ENCODE measurements around the gene PKN1.
A peak's percentile ranks its signal among the peaks of the same experiment; 100 is the strongest.

Gene PKN1

GRCh38 chr19:14463747-14464146, 30.6 kb downstream of the PKN1 start:
- H3K27me3 Mint-ChIP-seq (ENCODE audit: low read depth): no peaks in the 10 kb centered on the region
- H3K4me3 Mint-ChIP-seq: no peak overlapping the region
- H3K9me3 Mint-ChIP-seq: no peaks in the 10 kb centered on the region
- H3K4me1 Mint-ChIP-seq: no peaks in the 10 kb centered on the region
- TF ChIP-seq CTCF (IDR thresholded peaks at IDR 0.05; ENCODE audit: unreplicated experiment in 3 of 3): no peak
- H3K27ac Mint-ChIP-seq: no peak overlapping the region
- peaks cover 43% of the 10 kb centered on the region for H3K36me3 Mint-ChIP-seq (ENCODE audit: low read depth)

- no peak overlapping the region for H3K27ac Mint-ChIP-seq
- no peaks in the 10 kb centered on the region for H3K27me3 Mint-ChIP-seq (ENCODE audit: low read depth)
- H3K36me3 Mint-ChIP-seq (ENCODE audit: low read depth): peaks cover 37% of the 10 kb centered on the region
- TF ChIP-seq CTCF (IDR thresholded peaks at IDR 0.05; ENCODE audit: unreplicated experiment in 3 of 3): no peak
- no peaks in the 10 kb centered on the region for H3K9me3 Mint-ChIP-seq
- H3K4me1 Mint-ChIP-seq: no peaks in the 10 kb centered on the region
- no peak overlapping the region for H3K4me3 Mint-ChIP-seq
Observed at GRCh38 chr19:14467391-14467790, 34.3 kb downstream of the PKN1 start.

GRCh38 chr19:14467816-14468215, 34.7 kb downstream of the PKN1 start:
- Mint-ChIP-seq H3K9me3 (no peaks in the 10 kb centered on the region), H3K4me1 (no peaks in the 10 kb centered on the region), H3K36me3 (ENCODE audit: low read depth) (peaks cover 33% of the 10 kb centered on the region), H3K27ac (no peak overlapping the region), H3K27me3 (ENCODE audit: low read depth) (peaks cover under 1% of the 10 kb centered on the region), H3K4me3 (no peak overlapping the region)
- no peak for TF ChIP-seq CTCF (IDR thresholded peaks at IDR 0.05; ENCODE audit: unreplicated experiment in 3 of 3)

GRCh38 chr19:14470031-14470876, 37.1 kb downstream of the PKN1 start:
- H3K36me3 Mint-ChIP-seq (ENCODE audit: low read depth): peaks cover 24% of the 10 kb centered on the region
- peaks cover 5% of the 10 kb centered on the region for H3K4me1 Mint-ChIP-seq
- no peak for TF ChIP-seq CTCF (IDR thresholded peaks at IDR 0.05; ENCODE audit: unreplicated experiment in 3 of 3)
- no peak overlapping the region for H3K27ac Mint-ChIP-seq
- H3K27me3 Mint-ChIP-seq (ENCODE audit: low read depth): peaks cover 5% of the 10 kb centered on the region
- no peak overlapping the region for H3K4me3 Mint-ChIP-seq
- H3K9me3 Mint-ChIP-seq: no peaks in the 10 kb centered on the region

- TF ChIP-seq CTCF (IDR thresholded peaks at IDR 0.05; ENCODE audit: unreplicated experiment in 3 of 3): no peak
- H3K36me3 Mint-ChIP-seq (ENCODE audit: low read depth): peaks cover 16% of the 10 kb centered on the region
Observed at GRCh38 chr19:14471436-14472187, 38.5 kb downstream of the PKN1 start.

More at GRCh38 chr19:14471436-14472187, 38.5 kb downstream of the PKN1 start:
- Mint-ChIP-seq H3K9me3 (no peaks in the 10 kb centered on the region), H3K27ac (no peak overlapping the region), H3K27me3 (ENCODE audit: low read depth) (peaks cover 5% of the 10 kb centered on the region), H3K4me1 (peaks cover 14% of the 10 kb centered on the region), H3K4me3 (peak overlapping the region in 1 of 3 experiments; percentile 19)

All from nephron (organoid).